ENCODE results near the gene PDE10A. TPM values are rescaled to one million over a fixed set of nuclear protein-coding genes. Genes with fewer than 3 reads are reported as not detected.

PDE10A gene
- total RNA-seq (2022; extraction: Qiagen RNA extraction; ENCODE audit: low read depth), result 31.7 to 36.3 TPM (median 33.0 TPM) in 5 replicates

GRCh38 chr6:165662749-165663376 lies at the start of gene PDE10A:
PDE10A (minus strand) TSS chr6:165663241; CDS start chr6:165662811, 430 bp downstream.

GRCh38 chr6:165308926-165309731 lies 353.9 kb downstream of the PDE10A start, which contains the start of gene C6orf118:
C6orf118 (minus strand) TSS chr6:165309605; CDS start chr6:165309586, 19 bp downstream.

